Trophoblast cell (in vitro differentiated cells and primary cell): Measurements from ENCODE around the gene SLC4A3.

ENCODE experiments used
- DNase-seq, 2 donors: peaks; one replicate each; pipeline ENCODE4 v3.0.0-alpha.2; 2016
- H2AFZ ChIP-seq: 2 replicates; pipeline ENCODE4 v1.6.1; 2013; ENCODE audit warnings: low read length, moderate library complexity, mild to moderate bottlenecking; ENCODE audit not compliant: insufficient read depth, poor library complexity
- H2AK5ac ChIP-seq: 2 replicates; pipeline ENCODE4 v1.6.1; 2013; ENCODE audit warnings: mild to moderate bottlenecking, low read length
- H2BK120ac ChIP-seq: 2 replicates; pipeline ENCODE4 v1.6.1; 2013; ENCODE audit warnings: low read length, mild to moderate bottlenecking, moderate library complexity; ENCODE audit not compliant: insufficient read depth, poor library complexity
- H2BK12ac ChIP-seq: 2 replicates; pipeline ENCODE4 v1.6.1; 2013; ENCODE audit warnings: mild to moderate bottlenecking, low read length, moderate library complexity
- H2BK5ac ChIP-seq: 2 replicates; pipeline ENCODE4 v1.6.1; 2013; ENCODE audit warnings: low read length, low read depth, moderate library complexity, mild to moderate bottlenecking; ENCODE audit not compliant: poor library complexity
- H3K14ac ChIP-seq: 2 replicates; pipeline ENCODE4 v1.6.1; 2013; ENCODE audit warnings: mild to moderate bottlenecking, low read length
- H3K18ac ChIP-seq: 2 replicates; pipeline ENCODE4 v1.6.1; 2013; ENCODE audit warnings: mild to moderate bottlenecking, low read length
- H3K23ac ChIP-seq: 2 replicates; pipeline ENCODE4 v1.6.1; 2013; ENCODE audit warnings: low read length
- H3K27ac ChIP-seq: 2 replicates; pipeline ENCODE4 v1.5.1; 2013; ENCODE audit warnings: low read depth, mild to moderate bottlenecking, inconsistent platforms, low read length, moderate library complexity
- H3K27me3 ChIP-seq: 2 replicates; pipeline ENCODE4 v1.6.1; 2013; ENCODE audit warnings: inconsistent platforms, mild to moderate bottlenecking, low read length, moderate library complexity; ENCODE audit not compliant: insufficient read depth
- H3K36me3 ChIP-seq, 2 experiments: 1 replicate in 1 of 2; 2 replicates in 1 of 2; pipeline ENCODE4 v1.6.1; 2013; ENCODE audit warnings: low read length in 2 of 2, mild to moderate bottlenecking in 2 of 2, moderate library complexity in 1 of 2; ENCODE audit not compliant: insufficient read depth in 2 of 2, control insufficient read depth in 1 of 2
- H3K4ac ChIP-seq: 2 replicates; pipeline ENCODE4 v1.6.1; 2013; ENCODE audit warnings: low read depth, mild to moderate bottlenecking, low read length, moderate library complexity
- H3K4me1 ChIP-seq, 2 experiments: 1 replicate in 1 of 2; 2 replicates in 1 of 2; pipeline ENCODE4 v1.6.1; 2013; ENCODE audit warnings: low read length in 2 of 2, mild to moderate bottlenecking in 2 of 2, moderate library complexity in 1 of 2; ENCODE audit not compliant: insufficient read depth in 2 of 2, control insufficient read depth in 1 of 2
- H3K4me2 ChIP-seq: 2 replicates; pipeline ENCODE4 v1.6.1; 2013; ENCODE audit warnings: inconsistent platforms, mild to moderate bottlenecking, low read length, moderate library complexity
- H3K4me3 ChIP-seq: 2 replicates; pipeline ENCODE4 v1.5.1; 2013; ENCODE audit warnings: mild to moderate bottlenecking, low read depth, low read length, inconsistent platforms
- H3K79me1 ChIP-seq: one replicate; pipeline ENCODE4 v1.6.1; 2013; ENCODE audit warnings: low read length
- H3K79me2 ChIP-seq: 2 replicates; pipeline ENCODE4 v1.6.1; 2013; ENCODE audit warnings: low read length, mild to moderate bottlenecking; ENCODE audit not compliant: control insufficient read depth, insufficient read depth, poor library complexity
- H3K9ac ChIP-seq: 2 replicates; pipeline ENCODE4 v1.6.1; 2013; ENCODE audit warnings: mild to moderate bottlenecking, low read length
- H3K9me3 ChIP-seq: 2 replicates; pipeline ENCODE4 v1.6.1; 2013; ENCODE audit warnings: low read depth, mild to moderate bottlenecking, control low read depth, inconsistent platforms, low read length; ENCODE audit not compliant: insufficient read depth
- H4K12ac ChIP-seq: 2 replicates; pipeline ENCODE4 v1.6.1; 2013; ENCODE audit warnings: low read depth, mild to moderate bottlenecking, low read length, moderate library complexity
- H4K8ac ChIP-seq: 2 replicates; pipeline ENCODE4 v1.6.1; 2013; ENCODE audit warnings: low read depth, mild to moderate bottlenecking, low read length, moderate library complexity
- H4K91ac ChIP-seq: one replicate; pipeline ENCODE4 v1.6.1; 2013; ENCODE audit warnings: low read depth, mild to moderate bottlenecking, low read length, moderate library complexity
- WGBS: extraction: QIAGEN DNeasy Blood & Tissue Kit; methylation state at CpG from one replicate; pipeline ENCODE4 v1.1.7; 2013; ENCODE audit warnings: missing lambda C conversion rate; ENCODE audit not compliant: insufficient read length, insufficient coverage; ENCODE audit errors: extremely low coverage; 5-methylcytosine and 5-hydroxymethylcytosine counted together

Gene SLC4A3

DNA sequence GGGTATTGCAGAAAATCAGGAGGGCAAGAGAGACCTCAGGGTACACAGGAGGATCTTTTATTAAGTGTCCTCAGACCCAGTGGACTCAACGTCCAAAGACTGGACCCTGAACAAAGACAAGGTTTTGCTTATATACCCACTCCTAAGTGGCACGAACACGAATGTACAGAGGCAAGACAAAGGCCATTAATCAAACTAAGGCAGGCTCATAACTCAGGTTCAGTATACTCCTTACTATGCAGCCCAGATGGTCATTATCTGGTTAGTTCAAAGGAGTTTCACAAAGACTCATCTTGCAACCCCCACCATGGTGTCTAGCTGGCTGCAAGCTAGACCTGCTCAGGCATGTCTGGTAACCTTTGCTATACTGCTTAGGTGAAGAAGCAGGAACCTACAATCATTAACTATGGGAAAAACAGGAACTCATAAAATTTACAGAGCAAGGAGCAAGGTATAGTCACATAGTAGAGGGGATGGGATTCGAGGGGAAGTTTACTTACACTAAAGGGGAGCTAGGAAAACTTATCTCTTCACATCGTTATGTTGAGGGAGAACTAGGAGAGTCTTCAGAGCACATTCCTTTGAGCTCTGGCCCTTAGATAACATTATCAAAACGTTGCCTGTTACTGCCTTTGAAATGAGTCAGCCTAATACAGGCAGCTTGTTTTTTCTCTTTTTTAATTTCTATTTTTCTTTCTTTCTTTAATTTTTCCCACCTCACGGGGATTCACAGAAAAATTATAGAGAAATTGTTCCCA, 33.9 kb downstream of the SLC4A3 start:
- no CpG with 5 or more reads among the region's 7 CpGs for WGBS
- Histone ChIP-seq H3K27me3 (no peaks in the 10 kb centered on the region), H3K79me1 (peaks cover 32% of the 10 kb centered on the region), H2AFZ (no peak overlapping the region), H2BK120ac (peak overlapping the region; percentile 61), H3K23ac (no peak overlapping the region), H2BK5ac (peak overlapping the region; percentile 90), H3K4ac (no peak overlapping the region), H4K8ac (peak overlapping the region; percentile 68), H3K4me2 (no peak overlapping the region), H3K9ac (no peak overlapping the region), H2AK5ac (no peak overlapping the region), H3K36me3 (no peaks in the 10 kb centered on the region), H4K91ac (peak overlapping the region; percentile 45), H2BK12ac (peak overlapping the region; percentile 67), H3K79me2 (no peaks in the 10 kb centered on the region), H3K4me3 (no peak overlapping the region), H3K27ac (peak overlapping the region; percentile 95), H3K4me1 (peaks cover 16 to 23% of the 10 kb centered on the region in 2 experiments), H3K18ac (no peak overlapping the region), H4K12ac (no peak overlapping the region), H3K14ac (peak overlapping the region; percentile 39), H3K9me3 (no peaks in the 10 kb centered on the region)
- DNase-seq = peak; percentile 75 to 83

DNA sequence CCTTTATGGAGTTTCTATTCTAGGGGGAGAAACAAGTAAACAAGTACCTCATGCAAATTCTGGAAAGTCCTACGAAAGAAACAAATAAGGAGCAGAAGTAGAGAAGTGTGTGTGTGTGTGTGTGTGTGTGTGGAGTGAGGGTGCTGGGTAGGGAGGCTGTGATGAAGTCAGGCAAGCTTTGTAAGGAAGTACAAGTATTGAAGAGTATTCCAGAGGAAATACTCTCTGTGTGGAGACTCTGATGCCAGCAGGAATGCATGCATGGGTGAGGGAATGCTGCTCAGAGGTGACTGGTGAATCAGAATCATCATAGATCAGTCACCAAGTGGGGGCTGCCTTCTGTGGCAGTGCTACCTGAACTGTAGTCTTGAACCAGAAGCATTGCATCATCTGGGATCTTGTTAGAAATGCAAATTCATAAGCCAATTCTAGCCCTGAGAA, 34.5 kb downstream of the SLC4A3 start:
- Histone ChIP-seq H3K14ac (peak overlapping the region; percentile 73), H4K8ac (peak overlapping the region; percentile 72), H3K18ac (peak overlapping the region; percentile 55), H3K27me3 (no peaks in the 10 kb centered on the region), H2AK5ac (peak overlapping the region; percentile 87), H2BK120ac (peak overlapping the region; percentile 93), H3K4me1 (peaks cover 16 to 23% of the 10 kb centered on the region in 2 experiments), H4K91ac (peak overlapping the region; percentile 94), H3K9ac (no peak overlapping the region), H3K79me2 (no peaks in the 10 kb centered on the region), H3K9me3 (no peaks in the 10 kb centered on the region), H2BK5ac (peak overlapping the region; percentile 93), H3K4me3 (no peak overlapping the region), H3K23ac (no peak overlapping the region), H3K36me3 (no peaks in the 10 kb centered on the region), H4K12ac (no peak overlapping the region), H3K4me2 (peak overlapping the region; percentile 40), H3K27ac (peak overlapping the region; percentile 95), H2AFZ (no peak overlapping the region), H3K79me1 (peaks cover 32% of the 10 kb centered on the region), H3K4ac (peak overlapping the region; percentile 25), H2BK12ac (peak overlapping the region; percentile 63)
- WGBS = no CpG with 5 or more reads among the region's 1 CpG
- peak; percentile 93 to 94 for DNase-seq

DNA sequence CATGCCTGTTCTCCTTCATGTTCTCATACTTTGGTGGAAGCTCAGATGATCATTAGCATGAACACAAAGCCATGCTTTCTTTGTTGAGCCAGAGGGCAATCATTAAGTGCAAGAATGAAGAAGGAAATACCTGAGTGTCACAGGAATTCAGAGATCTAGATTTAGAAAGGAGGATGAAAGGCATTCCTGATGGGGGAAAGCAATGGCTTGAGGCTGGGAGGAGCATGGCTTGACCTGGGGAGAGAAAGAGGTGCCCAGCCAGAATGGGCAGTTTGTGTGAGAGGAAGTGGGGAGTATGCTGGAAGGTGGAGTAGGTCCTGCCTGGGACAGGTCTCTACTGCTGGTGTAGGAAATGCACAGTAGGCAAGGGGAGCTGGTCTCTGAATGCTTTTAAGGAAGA, 35.1 kb downstream of the SLC4A3 start:
- H3K4me2 ChIP-seq = peak overlapping the region; percentile 40
- no peak overlapping the region for H3K23ac ChIP-seq
- DNase-seq = peak; percentile 33 to 88
- H2AK5ac ChIP-seq = no peak overlapping the region
- H2BK5ac ChIP-seq = peak overlapping the region; percentile 93
- H3K79me1 ChIP-seq = peaks cover 32% of the 10 kb centered on the region
- no peak overlapping the region for H4K8ac ChIP-seq
- H3K18ac ChIP-seq = no peak overlapping the region
- no peak overlapping the region for H2BK12ac ChIP-seq
- H3K9me3 ChIP-seq = no peaks in the 10 kb centered on the region
- no peak overlapping the region for H2BK120ac ChIP-seq
- no peak overlapping the region for H3K4ac ChIP-seq
- no peak overlapping the region for H4K12ac ChIP-seq
- H2AFZ ChIP-seq = no peak overlapping the region
- no peaks in the 10 kb centered on the region for H3K79me2 ChIP-seq
- no peak overlapping the region for H3K14ac ChIP-seq
- H3K4me1 ChIP-seq = peaks cover 16 to 23% of the 10 kb centered on the region in 2 experiments
- no peak overlapping the region for H4K91ac ChIP-seq
- H3K27me3 ChIP-seq = no peaks in the 10 kb centered on the region
- H3K9ac ChIP-seq = no peak overlapping the region
- peak overlapping the region; percentile 95 for H3K27ac ChIP-seq
- H3K4me3 ChIP-seq = no peak overlapping the region
- no peaks in the 10 kb centered on the region for H3K36me3 ChIP-seq

DNA sequence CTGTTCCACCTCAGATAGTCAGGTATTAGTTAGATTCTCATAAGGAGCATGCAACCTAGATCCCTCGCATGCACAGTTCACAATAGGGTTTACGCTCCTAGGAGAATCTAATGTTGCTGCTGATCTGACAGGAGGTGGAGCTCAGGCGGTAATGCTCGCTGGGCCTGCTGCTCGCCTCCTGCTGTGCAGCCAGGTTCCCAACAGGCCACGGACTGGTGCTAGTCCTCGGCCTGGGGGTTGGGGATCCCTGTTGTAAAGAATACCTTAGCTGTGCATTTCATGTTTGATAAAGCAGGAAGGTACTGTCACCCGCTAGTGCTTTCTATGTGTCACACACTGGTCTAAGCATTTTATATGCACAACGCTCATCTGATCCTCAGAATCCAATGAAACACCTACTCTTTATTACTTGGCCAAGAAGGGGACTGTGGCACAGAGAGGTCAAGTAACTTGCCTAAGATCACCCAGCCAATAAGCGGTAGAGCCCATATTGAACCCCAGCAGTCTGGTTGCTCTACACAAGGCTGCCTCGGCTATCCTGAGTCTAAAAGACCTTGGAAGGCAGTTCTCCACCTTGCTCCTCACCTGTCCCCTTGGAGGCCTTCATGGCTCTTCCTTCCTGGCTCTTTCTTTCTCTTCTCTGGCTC, 35.8 kb downstream of the SLC4A3 start:
- peak overlapping the region; percentile 13 for H2BK120ac ChIP-seq
- WGBS = no CpG with 5 or more reads among the region's 11 CpGs
- peak overlapping the region; percentile 46 for H3K18ac ChIP-seq
- peak overlapping the region; percentile 38 for H3K14ac ChIP-seq
- no peak overlapping the region for H3K4ac ChIP-seq
- no peak overlapping the region for H3K9ac ChIP-seq
- H4K8ac ChIP-seq = peak overlapping the region; percentile 2
- H3K4me3 ChIP-seq = no peak overlapping the region
- H4K91ac ChIP-seq = peak overlapping the region; percentile 32
- H3K4me2 ChIP-seq = no peak overlapping the region
- H2BK12ac ChIP-seq = peak overlapping the region; percentile 51
- no peak overlapping the region for H3K23ac ChIP-seq
- H3K79me1 ChIP-seq = peaks cover 30% of the 10 kb centered on the region
- H2AK5ac ChIP-seq = peak overlapping the region; percentile 18
- H2BK5ac ChIP-seq = peak overlapping the region; percentile 65
- DNase-seq = no peak
- H3K79me2 ChIP-seq = no peaks in the 10 kb centered on the region
- peaks cover 16 to 23% of the 10 kb centered on the region in 2 experiments for H3K4me1 ChIP-seq
- no peak overlapping the region for H4K12ac ChIP-seq
- no peaks in the 10 kb centered on the region for H3K9me3 ChIP-seq
- H3K27ac ChIP-seq = peak overlapping the region; percentile 80
- no peak overlapping the region for H2AFZ ChIP-seq
- no peaks in the 10 kb centered on the region for H3K27me3 ChIP-seq
- no peaks in the 10 kb centered on the region for H3K36me3 ChIP-seq
